Astrocyte of the hippocampus (primary cell): ENCODE results near the gene TTC33.

Source experiments
- DNase-seq: peaks from one replicate; pipeline ENCODE4 v3.0.0; 2011; ENCODE audit warnings: low read depth, low spot score

The TTC33 gene

DNA sequence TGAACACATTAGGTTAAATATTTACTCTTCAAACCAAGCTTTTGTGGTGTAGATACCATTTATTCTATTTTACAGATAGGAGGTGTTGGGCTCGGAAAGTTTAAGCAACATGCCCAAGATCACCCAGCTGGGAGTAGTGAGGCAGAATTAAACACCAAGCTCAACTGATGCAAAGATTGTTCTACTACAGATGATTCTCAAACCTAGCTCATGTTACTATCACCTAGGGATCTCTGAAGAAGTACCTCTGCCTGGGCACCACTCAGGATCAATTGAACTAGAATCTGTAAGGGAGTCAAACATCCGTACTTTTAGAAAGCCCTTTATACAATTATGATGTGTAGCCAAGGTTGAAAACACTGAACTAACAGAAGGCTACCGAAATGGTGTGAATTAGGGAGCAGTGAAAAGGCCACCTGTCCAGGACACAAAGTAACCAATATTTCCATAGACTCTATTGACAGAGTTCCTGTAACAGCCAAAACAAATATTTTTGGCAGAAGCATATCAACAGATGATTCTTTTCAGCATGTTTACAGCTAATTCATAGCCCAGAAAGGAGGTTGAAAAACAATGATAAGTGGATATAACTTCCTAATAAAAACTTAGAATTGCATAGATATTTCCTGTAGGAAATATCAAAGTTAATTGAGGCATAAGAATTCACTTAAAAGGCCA is 234.5 kb downstream of the TTC33 start:
- no peak for DNase-seq

DNA sequence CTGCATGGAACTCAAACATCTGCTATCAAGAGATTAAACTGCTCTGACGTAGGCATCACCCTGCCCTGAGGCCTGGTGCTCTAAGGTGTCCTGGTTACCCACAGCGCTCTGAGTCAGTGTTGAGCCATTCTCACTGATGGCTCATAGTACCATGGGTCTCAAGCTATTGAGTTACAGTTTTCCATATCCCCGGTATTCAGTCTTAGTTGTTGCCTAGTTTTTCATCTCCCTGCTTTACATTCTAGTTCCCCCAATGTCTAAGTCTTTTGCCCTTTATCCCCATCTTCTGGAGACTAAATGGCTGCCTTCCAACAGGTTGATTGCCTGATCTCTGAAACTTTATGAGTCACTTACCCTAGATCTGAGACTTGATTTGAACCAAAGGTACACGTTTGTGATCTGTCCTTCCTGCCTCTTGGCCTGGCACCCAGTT is 237.3 kb downstream of the TTC33 start:
- DNase-seq, result peak; percentile 6

DNA sequence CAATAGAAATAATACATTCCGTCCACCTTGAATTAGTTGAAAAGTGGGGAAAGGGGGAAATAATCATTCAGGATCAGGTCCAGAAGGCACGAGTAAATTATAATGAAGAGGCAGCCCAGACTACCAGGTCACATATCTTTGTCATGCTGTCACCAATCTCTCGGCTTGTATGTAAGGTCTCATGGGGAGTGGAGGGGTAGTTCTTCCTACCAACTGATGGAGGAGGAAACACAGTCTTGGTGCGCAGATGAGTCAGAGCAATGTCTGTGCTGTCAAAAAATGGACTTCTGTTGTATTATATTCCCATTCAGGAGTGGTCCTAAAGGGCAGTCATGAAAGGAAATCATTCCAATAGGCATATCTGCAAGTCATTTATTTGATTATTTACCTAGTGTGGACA is 240.3 kb downstream of the TTC33 start:
- DNase-seq, result no peak

DNA sequence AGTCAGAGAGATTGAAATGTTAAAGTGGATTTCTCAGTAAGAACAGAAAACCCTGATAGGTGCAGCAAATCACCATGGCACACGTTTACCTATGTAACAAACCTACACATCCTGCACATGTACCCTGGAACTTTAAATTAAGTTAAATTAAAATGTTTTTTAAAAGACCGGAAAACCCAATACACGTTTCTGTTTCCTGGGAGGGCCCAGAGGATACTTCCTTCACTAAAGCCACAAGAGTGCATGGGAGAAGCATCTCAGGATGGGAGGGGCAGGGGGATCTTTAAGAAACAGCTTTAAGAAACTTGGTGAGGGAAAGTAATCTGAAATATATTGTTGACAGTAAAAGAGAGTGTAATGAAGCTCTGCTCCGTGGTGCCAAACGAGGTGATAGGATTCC is 240.8 kb downstream of the TTC33 start:
- no peak for DNase-seq

DNA sequence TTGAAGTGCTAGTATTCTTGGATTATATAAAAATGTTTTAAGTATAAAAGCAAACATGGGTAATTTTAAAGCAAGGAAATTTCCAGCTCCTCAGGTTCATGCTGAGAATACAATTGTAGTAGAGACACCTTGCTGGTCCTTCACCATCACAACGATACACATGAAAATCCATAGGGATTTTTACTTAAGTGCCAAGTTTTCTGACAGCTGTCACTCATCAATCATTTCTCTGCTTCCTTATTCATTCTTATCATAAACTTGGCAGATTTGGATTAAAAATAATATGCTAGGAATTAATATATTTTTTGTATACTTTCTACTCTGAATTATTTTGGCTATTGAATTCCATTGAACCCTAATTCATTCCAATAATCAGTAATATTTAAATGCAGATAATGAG is 244.0 kb downstream of the TTC33 start:
- no peak for DNase-seq

DNA sequence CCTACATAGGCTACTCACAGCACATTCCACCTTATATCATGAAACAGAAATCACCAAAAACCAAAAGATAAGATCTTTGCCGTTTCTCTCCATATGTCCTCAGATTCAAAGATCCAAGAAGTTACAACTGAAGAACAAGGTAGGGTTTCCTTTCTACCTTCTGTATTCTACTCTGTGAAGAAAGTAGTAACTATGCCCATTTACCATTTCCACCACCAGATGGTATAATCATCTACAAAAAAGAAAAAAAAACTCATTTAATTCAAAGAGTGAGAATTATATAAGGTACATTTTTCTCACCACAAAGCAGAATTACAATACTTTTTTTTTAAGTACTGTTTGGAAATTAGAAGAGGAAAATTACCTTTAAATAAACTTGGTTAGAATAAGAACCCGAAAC is 248.7 kb downstream of the TTC33 start:
- DNase-seq, result no peak

DNA sequence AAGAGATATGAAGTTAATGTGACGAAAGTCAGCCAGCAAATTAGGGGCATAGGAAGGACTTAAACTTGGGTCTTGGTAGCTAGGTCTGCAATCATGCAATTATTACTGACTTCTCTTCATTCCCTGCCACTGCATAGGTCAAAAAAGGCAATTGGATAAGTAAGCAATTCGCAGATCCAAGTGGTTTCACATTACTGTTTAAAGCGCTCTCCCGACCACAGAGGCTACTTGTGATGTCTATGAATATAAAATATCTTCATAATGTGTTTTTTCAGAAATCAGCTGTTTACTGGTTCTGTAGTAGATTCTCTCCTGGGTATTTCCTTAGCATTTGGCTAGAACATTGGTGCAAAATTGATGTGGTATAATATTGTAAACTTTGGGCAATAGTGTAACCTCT is 250.7 kb downstream of the TTC33 start:
- DNase-seq, result no peak

DNA sequence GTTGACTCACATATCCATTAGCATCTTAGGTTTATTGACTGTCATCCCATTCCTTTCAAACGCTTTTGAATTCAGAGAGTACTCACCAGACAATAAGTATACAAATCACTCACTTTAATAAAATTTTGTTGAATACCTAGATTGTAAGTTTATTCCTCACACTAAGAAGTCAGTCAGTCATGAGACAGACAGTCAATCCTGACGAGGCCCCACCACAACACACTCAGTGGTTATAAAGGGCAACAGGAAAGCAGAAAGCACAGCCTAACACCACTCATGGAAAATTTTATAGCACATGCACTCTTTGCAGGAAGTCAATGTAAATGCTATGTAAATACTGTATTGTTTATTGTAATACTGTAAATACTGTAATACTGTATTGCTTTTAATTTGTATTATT is 252.3 kb downstream of the TTC33 start:
- no peak for DNase-seq

DNA sequence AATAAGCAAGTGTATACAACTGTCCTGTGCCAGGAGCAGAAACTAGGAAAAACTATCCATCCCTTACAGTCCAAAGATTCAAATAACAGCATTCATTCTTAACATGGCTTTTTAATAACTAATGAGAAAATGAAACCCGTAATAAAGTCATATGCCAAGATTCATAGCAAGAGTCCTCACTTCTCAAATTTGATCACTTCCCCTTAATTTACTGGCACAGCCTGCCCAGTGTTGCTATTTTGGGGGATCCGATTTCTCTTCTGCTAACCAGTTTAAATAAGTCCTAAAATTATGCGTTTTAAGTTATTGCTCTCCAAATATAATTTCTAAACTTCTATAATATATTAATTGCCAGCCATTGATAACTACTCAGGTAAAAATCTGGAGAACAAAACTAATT is 253.0 kb downstream of the TTC33 start:
- DNase-seq, result no peak

DNA sequence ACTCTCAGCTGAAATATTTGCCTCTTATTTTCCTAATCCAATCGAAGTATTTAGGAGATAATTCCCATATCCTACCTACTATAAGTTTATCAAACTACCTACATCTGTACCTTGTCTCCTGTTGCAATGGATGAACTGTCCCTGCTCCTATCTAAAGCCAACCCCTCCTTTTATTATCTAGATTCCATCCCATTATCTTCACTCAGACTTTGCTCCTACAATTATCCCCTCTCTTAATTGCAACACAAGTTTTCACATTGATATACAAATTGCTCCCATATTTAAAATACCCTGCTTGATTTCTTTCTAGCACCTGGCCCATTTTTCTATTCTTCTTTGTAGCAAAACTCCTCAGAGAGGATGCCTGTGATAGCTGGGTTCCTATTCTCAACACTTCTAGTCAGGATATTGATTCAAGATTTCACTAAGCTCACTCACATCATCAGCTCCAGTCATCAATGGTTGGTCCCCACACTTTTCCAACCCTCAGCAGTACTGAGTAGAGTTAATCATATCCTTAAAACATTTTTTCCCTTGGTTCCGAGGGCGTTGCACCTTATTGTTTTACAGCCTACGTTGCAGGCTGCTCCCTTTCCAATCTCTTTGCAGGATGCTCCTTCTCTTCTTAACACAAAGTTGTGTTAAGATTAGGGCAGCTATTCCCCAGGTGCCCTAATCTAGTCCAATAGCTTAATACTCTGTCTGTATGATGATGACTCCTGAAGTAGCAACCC is 253.9 kb downstream of the TTC33 start:
- DNase-seq, result no peak

DNA sequence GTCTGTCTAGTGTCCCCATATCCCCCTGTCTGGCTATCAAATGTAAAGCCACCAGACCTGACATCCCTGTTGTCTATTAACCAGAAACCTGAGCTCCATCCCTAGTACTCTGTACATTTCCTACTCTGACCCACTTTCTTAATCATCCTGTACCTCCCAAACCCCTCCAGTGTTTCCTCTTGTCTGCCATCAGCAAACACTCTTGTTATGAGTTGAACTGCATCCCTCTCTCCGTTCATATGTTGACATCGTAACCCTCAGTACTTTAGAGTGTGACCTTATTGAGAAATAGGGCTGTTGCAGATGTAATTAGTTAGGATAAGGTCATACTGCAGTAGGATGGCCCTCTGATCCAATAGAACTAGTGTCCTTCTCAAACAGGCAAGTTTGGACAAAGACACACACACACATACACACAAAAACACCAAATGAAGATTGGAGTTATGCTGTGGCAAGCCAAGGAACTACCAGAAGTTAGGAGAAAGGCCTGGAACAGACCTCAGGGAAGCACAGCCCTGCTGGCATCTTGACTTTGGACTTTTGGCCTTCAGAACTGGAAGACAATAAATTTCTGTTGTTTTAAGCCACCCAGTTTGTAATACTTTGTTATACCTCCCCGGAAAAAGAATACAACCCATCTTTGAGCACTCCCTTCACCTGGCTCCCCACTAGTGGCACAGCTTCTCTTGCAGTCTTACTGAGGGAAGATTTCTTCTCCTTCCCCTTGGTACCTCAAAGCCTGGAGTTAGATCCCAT is 256.1 kb downstream of the TTC33 start:
- DNase-seq, result no peak

DNA sequence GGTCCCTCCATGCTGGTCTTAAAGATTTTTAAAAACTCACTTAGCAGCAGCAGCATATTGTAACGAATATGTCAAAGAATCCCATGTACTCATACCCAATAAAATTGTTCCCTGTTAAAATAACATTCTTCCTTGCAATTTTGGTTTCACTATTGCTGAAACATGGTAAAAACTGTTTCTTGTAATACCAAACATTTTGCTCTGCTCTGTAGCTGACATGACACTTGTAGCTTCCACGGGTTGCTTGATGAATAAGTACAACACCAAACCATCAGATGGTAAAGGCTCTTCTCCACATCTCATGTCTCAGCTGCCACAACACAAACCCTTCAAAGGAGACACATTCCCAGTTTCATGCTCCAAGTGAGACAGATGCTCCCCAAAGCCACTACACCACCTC is 256.8 kb downstream of the TTC33 start:
- no peak for DNase-seq

DNA sequence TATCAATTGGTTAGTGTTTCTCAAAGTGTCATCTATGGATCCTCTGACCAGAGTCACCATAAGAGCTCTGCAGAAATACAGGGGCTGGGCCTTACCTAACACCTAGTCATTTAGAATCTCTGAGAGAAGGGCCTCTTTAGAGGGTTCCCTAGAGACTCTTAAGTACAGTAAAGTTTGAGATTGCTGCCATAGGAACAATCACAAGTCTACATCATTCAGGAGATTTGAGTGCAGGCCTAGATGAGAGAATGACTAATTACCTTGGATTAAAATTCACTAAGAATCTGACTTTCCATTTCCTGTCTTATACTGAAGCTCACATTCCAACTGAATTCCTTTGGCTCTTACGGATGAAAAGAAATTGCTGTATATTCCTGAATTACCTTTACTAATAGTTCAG is 258.2 kb downstream of the TTC33 start:
- peak; percentile 61 for DNase-seq

DNA sequence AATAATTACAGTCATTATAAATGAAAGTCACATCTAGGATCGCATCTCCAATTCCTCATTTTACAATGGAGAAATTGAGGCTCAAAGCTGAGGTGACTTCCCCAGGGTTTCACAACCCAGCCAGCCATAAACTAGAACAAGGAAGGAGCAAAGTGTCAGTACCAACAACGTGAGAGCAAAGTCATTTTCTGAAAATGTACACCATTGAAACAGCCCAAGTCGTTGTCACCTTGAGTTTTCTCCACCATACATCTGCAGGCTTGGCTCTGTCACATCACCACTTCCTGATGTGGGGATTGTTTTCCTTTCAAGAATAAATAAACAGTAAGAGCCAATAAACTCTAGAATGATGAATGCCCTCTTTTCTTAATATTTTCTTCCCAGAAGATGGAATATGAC is 260.5 kb downstream of the TTC33 start:
- no peak for DNase-seq

DNA sequence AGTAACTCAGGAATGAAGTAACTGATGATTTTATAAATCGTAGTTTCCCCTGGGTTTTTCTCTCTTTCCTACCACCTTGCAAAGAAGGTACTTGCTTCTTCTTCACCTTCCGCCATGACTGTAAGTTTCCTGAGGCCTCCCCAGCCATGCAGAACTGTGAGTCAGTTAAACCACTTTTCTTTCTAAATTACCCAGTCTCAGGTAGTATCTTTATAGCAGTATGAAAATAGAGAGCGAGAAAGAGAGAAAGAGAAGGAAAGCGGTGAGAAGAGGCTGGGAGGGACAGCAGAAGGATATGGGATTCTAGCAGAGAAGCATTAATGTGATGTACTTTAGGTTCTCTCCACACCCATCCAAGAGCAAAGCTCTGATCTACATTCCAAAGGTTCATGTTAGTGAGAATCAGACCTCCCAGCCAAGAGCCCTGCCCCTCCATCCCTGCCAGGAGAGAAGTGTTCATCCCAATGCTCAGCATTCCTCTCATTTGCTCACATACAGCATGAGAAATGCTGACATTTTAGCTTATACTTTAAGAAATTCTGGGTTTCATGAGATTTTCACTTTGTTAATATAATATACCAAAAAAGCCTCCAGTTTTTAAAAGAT is 261.0 kb downstream of the TTC33 start:
- peak; percentile 42 for DNase-seq

DNA sequence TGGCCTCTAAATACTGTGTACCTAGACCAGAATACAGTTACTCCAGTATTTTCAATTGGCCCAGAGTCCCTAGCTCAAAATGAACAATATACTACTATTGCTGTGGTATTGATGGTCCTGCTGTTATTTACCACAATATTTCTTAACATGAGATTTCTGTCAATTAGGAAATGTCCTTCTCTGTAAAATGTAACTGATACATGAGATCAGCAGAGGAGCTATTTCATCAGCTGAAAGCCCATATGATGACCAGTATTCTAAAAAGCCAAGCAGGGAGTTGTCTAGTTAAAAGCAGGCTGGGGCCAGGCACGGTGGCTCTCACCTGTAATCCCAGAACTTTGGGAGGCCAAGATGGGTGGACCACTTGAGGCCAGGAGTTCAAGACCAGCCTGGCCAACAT is 263.7 kb downstream of the TTC33 start:
- no peak for DNase-seq

DNA sequence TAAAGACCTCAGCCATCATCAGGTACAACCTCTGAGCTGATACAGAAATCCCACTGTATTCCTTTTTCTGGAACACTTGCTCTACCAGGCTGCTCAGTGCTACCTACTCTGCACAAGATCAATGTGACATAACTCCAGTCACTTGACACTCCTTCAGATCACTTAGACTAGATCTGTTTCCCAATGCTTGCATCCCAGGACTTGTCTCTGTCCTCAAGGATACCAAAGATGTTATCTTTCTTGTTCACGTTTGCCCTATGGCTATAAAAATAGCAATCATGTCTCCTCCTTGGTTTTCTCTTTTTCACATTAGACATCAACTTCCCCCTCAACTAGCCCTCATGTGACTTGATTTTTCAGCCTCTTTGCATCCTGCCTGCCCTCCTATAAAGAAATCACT is 264.1 kb downstream of the TTC33 start:
- no peak for DNase-seq

DNA sequence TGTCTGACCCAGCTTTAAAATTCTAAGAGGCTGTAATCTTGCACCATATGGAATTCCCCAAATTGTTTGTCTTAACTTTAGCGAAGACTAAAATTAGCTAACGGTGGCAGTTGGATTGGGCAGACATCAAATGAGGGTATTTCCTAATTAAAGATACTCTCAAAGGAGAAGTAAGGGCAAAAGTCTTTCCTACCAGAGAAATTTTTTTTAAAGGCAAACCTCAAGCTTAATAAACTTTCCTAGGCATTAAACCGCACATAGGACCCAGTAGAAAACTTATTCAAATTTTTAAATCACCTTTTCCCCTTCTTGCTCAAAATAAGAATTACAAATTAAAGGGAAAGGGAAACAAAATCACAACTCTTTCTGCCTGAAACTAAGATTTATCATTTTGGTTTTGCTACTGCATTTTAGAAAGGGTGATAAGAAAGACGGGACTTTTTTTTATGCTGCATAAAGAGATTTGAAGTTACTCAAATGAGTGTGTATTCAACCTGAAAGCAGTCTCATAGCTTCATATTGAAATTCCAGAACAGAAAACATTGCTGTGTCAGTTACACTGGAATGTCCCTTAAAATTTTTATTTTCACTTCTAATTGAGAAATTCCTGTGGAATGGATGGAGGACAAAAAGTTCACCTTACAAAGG is 265.2 kb downstream of the TTC33 start:
- DNase-seq, result peak; percentile 41

DNA sequence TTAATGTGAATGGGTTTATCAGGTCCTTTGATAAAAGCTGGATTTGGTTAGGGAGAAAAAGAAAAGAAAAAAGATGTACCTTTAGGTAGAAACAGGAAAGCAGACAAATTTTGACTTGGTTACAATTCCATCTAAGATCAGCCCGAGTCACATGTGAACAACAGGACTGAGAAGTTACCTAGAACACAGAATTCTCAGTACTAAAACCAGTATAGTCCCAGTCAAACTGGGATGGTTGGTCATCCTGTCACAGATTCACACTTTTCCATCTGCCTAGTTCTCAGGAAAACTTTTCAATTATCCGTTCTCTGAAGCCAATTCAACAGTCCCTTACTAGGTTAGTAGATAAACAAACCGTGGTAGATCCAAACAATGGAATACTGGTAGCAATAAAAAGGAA is 266.3 kb downstream of the TTC33 start:
- DNase-seq, result no peak

DNA sequence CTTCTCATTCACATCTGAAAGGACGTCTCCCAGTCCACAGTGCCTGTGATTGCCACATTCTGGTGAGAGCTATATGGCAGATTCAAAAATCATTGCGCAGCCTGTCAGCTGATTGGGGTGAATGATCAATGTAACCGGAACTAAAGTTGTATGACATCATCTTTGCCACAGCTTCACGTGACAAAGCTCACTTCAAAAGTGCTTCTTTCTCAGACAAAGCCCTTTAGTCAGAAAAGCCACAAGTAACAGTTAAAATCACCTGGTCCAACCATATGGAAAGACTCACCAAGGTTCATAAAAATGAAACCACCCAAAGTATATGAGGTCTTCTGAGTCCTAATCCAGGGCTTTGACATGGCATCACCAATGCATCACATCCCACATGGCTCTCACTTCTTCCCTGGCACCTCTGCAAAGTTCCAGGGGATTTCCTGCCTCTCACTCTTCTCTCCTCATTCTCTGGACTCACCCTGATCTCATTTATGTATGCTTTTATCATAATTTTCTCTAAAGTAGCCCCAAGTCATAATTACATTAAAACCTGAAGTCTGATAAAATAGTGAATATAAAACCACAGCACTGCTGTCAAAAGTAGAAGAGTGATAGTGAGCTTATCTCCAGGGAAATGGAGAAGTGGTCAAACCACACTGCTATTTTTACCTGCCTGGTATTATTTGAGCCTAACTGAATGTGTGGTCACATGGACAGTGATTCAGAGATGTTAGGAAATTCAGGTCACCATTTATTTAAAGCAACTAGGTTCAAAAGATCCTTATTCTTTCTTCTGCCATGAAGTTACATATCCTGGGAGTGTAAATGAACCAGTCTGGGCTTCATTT is 269.1 kb downstream of the TTC33 start:
- no peak for DNase-seq
